Psoas muscle (tissue), 8 donors: Measurements from ENCODE around the gene TBXAS1. TPM values are rescaled to one million over a fixed set of nuclear protein-coding genes. Genes with fewer than 3 reads are reported as not detected.
"Not testable (repeated sequence)": the region's sequence is repeated elsewhere in the genome, so short reads cannot be mapped to it uniquely, and the experiment has no call there.

ENCODE experiments used
- ATAC-seq, 4 donors: fragments of 200-7000 bp; cut with Tn5 transposase; one replicate each; pipeline ENCODE4 v1.9.1; 2020; ENCODE audit warnings: moderate library complexity in 3 of 4, mild to moderate bottlenecking in 2 of 4
- DNase-seq, 2 donors: peaks; one replicate each; pipeline ENCODE4 v3.0.0-alpha.2; 2020
- H3K27ac ChIP-seq: fragments of 200-600 bp; one replicate; pipeline ENCODE4 v1.8.0; 2022
- H3K27me3 ChIP-seq, 3 donors: fragments of 200-600 bp in 1 of 3; one replicate each; pipeline versions ENCODE4 v1.6.1 to v1.8.0; 2013 to 2022; ENCODE audit warnings: low read length in 2 of 3, mild to moderate bottlenecking in 2 of 3, moderate library complexity in 1 of 3; ENCODE audit not compliant: insufficient read depth in 3 of 3
- H3K36me3 ChIP-seq, 2 donors: fragments of 200-600 bp in 1 of 2; one replicate each; pipeline versions ENCODE4 v1.6.1 to v1.8.0; 2013 to 2022; ENCODE audit warnings: low read depth in 1 of 2, mild to moderate bottlenecking in 1 of 2, moderate library complexity in 1 of 2; ENCODE audit not compliant: insufficient read depth in 1 of 2
- H3K4me1 ChIP-seq: fragments of 200-600 bp; one replicate; pipeline ENCODE4 v1.8.0; 2022
- H3K4me3 ChIP-seq: fragments of 200-600 bp; one replicate; pipeline ENCODE4 v1.8.0; 2022; ENCODE audit warnings: mild to moderate bottlenecking
- H3K9me3 ChIP-seq: fragments of 200-600 bp; one replicate; pipeline ENCODE4 v1.8.0; 2022
- WGBS, 3 donors: extraction: QIAGEN DNeasy Blood & Tissue Kit; methylation state at CpG; one replicate each; pipeline versions ENCODE4 v1.1.6 to v1.1.7; 2013; 5-methylcytosine and 5-hydroxymethylcytosine counted together
- intact Hi-C, 2 donors: fragments of 100-400 bp; cut with DNase I; formaldehyde crosslinking; loops; one replicate each; pipeline versions ENCODE4 v1.11.0 to v1.14.2; 2022
- polyA plus RNA-seq, 3 donors: library from polyadenylated mRNA; stranded (reverse); fragments of 200-250 nt; gene quantifications; one replicate each; pipeline ENCODE4 v1.2.3, GENCODE V29; 2013
- total RNA-seq, 4 donors: library from RNA; stranded (reverse); fragmentation: NEBNext Ultra II Directional in 2 of 4; extraction: Animal tissue kit (Norgen Biotek cat#: 25700) in 2 of 4; gene quantifications; one replicate each; pipeline versions ENCODE4 v1.2.1 to v1.2.4, GENCODE V29; 2021 to 2023
- TF ChIP-seq, protein P1 (sequence below): fragments of 200-600 bp; IDR thresholded peaks from one replicate; pipeline ENCODE4 v1.8.0; 2022; ENCODE audit warnings: antibody characterized with exemption
- donor health status: healthy with polysubstance abuse.
- donor health status: DM: no; HTN: no; CAD: no; lungs with moderate emphysema.
- donor health status: Bipolar disorder and iron deficiency.
- donor health status: healthy.
- donor health status: DM: yes; HTN: yes; CAD: no.
- donor health status: DM: no; HTN: no; CAD: no.
- donor health status: DM: no; HTN: no; CAD: no.
- donor health status: DM: yes; HTN: yes; CAD: no.

Gene TBXAS1
- total and polyA plus RNA-seq, 7 donors: 0.90 to 2.9 (median 2.0) TPM

DNA sequence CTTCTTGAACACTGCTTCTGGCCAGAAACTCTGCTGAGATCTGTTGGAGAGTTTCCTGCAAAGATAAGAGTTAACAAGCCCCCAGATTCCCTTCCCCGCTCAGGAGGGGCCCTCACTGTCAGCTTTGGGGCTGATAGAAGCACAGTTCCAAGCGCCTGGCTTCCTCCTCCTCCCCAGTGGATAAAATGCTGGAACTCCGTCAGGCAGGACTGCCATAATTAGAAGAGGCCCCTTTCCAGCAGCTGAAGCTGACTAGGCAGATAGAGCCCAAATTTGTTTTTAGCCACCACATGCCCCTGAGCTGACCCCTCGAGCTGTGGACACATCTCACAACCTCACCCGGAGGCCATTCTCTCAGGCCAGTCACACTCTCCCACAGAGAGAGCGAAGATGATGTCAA, 89.4 kb downstream of the TBXAS1 start:
- peak; percentile 43 to 64 (median 56) for ATAC-seq
- H3K36me3 ChIP-seq: no peaks in the 10 kb centered on the region
- no peaks in the 10 kb centered on the region for H3K9me3 ChIP-seq
- H3K4me1 ChIP-seq: peaks cover 6% of the 10 kb centered on the region
- DNase-seq: peak in 1 of 2 donors; percentile 57
- TF ChIP-seq, protein P1, sequence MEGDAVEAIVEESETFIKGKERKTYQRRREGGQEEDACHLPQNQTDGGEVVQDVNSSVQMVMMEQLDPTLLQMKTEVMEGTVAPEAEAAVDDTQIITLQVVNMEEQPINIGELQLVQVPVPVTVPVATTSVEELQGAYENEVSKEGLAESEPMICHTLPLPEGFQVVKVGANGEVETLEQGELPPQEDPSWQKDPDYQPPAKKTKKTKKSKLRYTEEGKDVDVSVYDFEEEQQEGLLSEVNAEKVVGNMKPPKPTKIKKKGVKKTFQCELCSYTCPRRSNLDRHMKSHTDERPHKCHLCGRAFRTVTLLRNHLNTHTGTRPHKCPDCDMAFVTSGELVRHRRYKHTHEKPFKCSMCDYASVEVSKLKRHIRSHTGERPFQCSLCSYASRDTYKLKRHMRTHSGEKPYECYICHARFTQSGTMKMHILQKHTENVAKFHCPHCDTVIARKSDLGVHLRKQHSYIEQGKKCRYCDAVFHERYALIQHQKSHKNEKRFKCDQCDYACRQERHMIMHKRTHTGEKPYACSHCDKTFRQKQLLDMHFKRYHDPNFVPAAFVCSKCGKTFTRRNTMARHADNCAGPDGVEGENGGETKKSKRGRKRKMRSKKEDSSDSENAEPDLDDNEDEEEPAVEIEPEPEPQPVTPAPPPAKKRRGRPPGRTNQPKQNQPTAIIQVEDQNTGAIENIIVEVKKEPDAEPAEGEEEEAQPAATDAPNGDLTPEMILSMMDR: no peak
- no peak overlapping the region for H3K4me3 ChIP-seq
- intact Hi-C loops: no loop called here
- no peaks in the 10 kb centered on the region for H3K27me3 ChIP-seq
- H3K27ac ChIP-seq: no peak overlapping the region
- WGBS, 3 donors: 25 to 30% (median 29%) methylated on average over 6 of the region's 6 CpGs

GRCh38 chr7:139923090-139923489, 94.0 kb downstream of the TBXAS1 start:
- H3K36me3 ChIP-seq: no peaks in the 10 kb centered on the region
- ATAC-seq (no peak), DNase-seq (no peak)
- H3K4me1 ChIP-seq: no peaks in the 10 kb centered on the region
- H3K4me3 ChIP-seq: no peak overlapping the region
- WGBS, 3 donors: 87 to 88% (median 87%) methylated on average over 7 of the region's 7 CpGs
- H3K27me3 ChIP-seq: no peaks in the 10 kb centered on the region
- H3K27ac ChIP-seq: no peak overlapping the region
- TF ChIP-seq, protein P1: no peak
- H3K9me3 ChIP-seq: peaks cover 7% of the 10 kb centered on the region
- intact Hi-C loops: no loop called here

GRCh38 chr7:139924461-139924860, 95.4 kb downstream of the TBXAS1 start:
- Histone ChIP-seq H3K27ac (no peak overlapping the region), H3K4me3 (no peak overlapping the region), H3K27me3 (peaks cover 0 to 2% (median 0%) of the 10 kb centered on the region in 3 donors), H3K36me3 (no peaks in the 10 kb centered on the region), H3K4me1 (no peaks in the 10 kb centered on the region), H3K9me3 (peaks cover 7% of the 10 kb centered on the region)
- DNase-seq: no peak
- intact Hi-C loops: no loop called here
- TF ChIP-seq, protein P1: no peak
- ATAC-seq: no peak
- 67 to 90% (median 87%) methylated on average over 3 of the region's 3 CpGs for WGBS, 3 donors

GRCh38 chr7:139929221-139929620, 100.2 kb downstream of the TBXAS1 start:
- 82 to 89% (median 87%) methylated on average over 7 to 8 of the region's 8 CpGs for whole genome bisulfite sequencing, 3 donors
- intact Hi-C loops: loop anchor here in 1 of 2 donors (5.0 kb wide), 1 partner anchor 47 kb away; no protein-coding TSS in a partner anchor
- not testable (repeated sequence) for H3K36me3 ChIP-seq, H3K4me1 ChIP-seq, ATAC-seq, H3K4me3 ChIP-seq, H3K9me3 ChIP-seq, H3K27me3 ChIP-seq, H3K27ac ChIP-seq, DNase-seq

- Histone ChIP-seq H3K27ac (no peak overlapping the region), H3K36me3 (no peaks in the 10 kb centered on the region), H3K4me1 (no peaks in the 10 kb centered on the region), H3K4me3 (no peak overlapping the region), H3K27me3 (peaks cover 0 to 2% (median 0%) of the 10 kb centered on the region in 3 donors), H3K9me3 (no peaks in the 10 kb centered on the region)
- TF ChIP-seq, protein P1: no peak
- intact Hi-C loops: loop anchor here in 1 of 2 donors (5.0 kb wide), 1 partner anchor 47 kb away; no protein-coding TSS in a partner anchor
- ATAC-seq (no peak), DNase-seq (no peak)
- 66 to 77% (median 75%) methylated on average over 6 of the region's 6 CpGs for WGBS, 3 donors
These were observed 101.4 kb downstream of the TBXAS1 start for GRCh38 chr7:139930286-139930965.
